IPS DF 6.9 (cell line): ENCODE measurements around the gene GUCY1A1.

ENCODE experiments used
- DNase-seq: peaks from one replicate; pipeline ENCODE4 v3.0.0-alpha.2; 2013; ENCODE audit warnings: low read depth, low spot score
- H3K27ac ChIP-seq: one replicate; pipeline ENCODE4 v1.5.1; 2013; ENCODE audit warnings: low read length, control low read depth
- H3K27me3 ChIP-seq: 2 replicates; pipeline ENCODE4 v1.6.1; 2013; ENCODE audit warnings: mild to moderate bottlenecking, low read length; ENCODE audit not compliant: control insufficient read depth, insufficient read depth
- H3K36me3 ChIP-seq: 2 replicates; pipeline ENCODE4 v1.6.1; 2013; ENCODE audit warnings: low read length; ENCODE audit not compliant: control insufficient read depth, insufficient read depth
- H3K4me1 ChIP-seq: 2 replicates; pipeline ENCODE4 v1.6.1; 2013; ENCODE audit warnings: low read length; ENCODE audit not compliant: control insufficient read depth, insufficient read depth
- H3K4me3 ChIP-seq: 2 replicates; pipeline ENCODE4 v1.5.1; 2013; ENCODE audit warnings: mild to moderate bottlenecking, low read length
- H3K9me3 ChIP-seq: 2 replicates; pipeline ENCODE4 v1.6.1; 2013; ENCODE audit warnings: low read length, inconsistent platforms; ENCODE audit not compliant: control insufficient read depth, insufficient read depth
- WGBS: extraction: QIAGEN DNeasy Blood & Tissue Kit; methylation state at CpG from one replicate; pipeline ENCODE4 v1.1.7; 2013; ENCODE audit warnings: mixed read lengths, missing lambda C conversion rate; ENCODE audit not compliant: insufficient read length, insufficient coverage; 5-methylcytosine and 5-hydroxymethylcytosine counted together

GUCY1A1 gene

DNA sequence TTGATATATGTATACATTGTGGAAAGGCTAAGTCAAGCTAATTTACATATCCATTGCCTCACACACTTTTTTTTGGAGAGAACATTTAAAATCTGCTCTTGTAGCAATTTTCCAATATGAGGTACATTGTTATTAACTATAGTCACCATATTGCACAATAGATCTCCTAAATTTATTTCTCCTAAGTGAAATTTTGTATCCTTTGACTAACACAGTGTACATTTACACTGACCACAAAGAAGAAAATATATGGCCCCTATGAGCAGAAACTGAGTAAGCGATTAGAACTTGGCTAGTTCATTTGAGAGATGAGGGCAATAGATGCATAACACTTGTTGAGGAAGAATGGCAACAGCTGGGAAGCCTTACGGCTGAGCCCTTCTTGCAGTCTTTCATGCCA, 71.9 kb downstream of the GUCY1A1 start:
- WGBS, result no CpG with 5 or more reads among the region's 2 CpGs
- no peak for DNase-seq
- H3K27ac ChIP-seq, result no peak overlapping the region

DNA sequence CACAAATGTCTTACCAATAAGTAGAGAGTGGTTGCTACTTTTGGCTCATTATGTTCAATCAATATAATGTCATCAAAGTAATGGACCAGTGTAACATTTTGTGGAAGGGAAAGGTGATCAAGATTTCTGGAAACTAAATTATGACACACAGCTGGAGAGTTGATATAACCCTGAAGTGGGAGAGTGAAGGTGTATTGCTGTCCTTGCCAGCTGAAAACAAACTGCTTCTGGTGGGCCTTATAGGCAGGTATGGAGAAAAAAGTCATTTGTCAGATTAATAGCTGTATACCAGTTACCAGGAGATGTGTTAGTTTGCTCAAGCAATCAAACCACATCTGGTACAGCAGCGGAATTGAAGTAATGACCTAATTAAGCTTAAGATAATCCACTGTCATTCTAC, 74.9 kb downstream of the GUCY1A1 start:
- Histone ChIP-seq H3K4me1 (0 out of 2 replicates have a peak, but pooled peaks cover 2% of the 10 kb centered on the region), H3K27ac (no peak overlapping the region), H3K36me3 (no peaks in the 10 kb centered on the region), H3K27me3 (no peaks in the 10 kb centered on the region), H3K9me3 (no peaks in the 10 kb centered on the region), H3K4me3 (no peak overlapping the region)
- no CpG with 5 or more reads among the region's 1 CpG for WGBS
- DNase-seq, result no peak

More for the DNA sequence above, 71.9 kb downstream of the GUCY1A1 start:
- Histone ChIP-seq H3K4me3 (no peak overlapping the region), H3K27me3 (no peaks in the 10 kb centered on the region), H3K36me3 (no peaks in the 10 kb centered on the region), H3K9me3 (no peaks in the 10 kb centered on the region), H3K4me1 (no peaks in the 10 kb centered on the region)

- DNase-seq, result no peak
- H3K36me3 ChIP-seq, result no peaks in the 10 kb centered on the region
- WGBS, result no CpG with 5 or more reads among the region's 3 CpGs
- H3K27me3 ChIP-seq, result no peaks in the 10 kb centered on the region
- H3K27ac ChIP-seq, result no peak overlapping the region
- no peaks in the 10 kb centered on the region for H3K9me3 ChIP-seq
- H3K4me3 ChIP-seq, result no peak overlapping the region
- 0 out of 2 replicates have a peak, but pooled peaks cover 2% of the 10 kb centered on the region for H3K4me1 ChIP-seq
Observed at GRCh38 chr4:155742310-155743015, 75.8 kb downstream of the GUCY1A1 start.

DNA sequence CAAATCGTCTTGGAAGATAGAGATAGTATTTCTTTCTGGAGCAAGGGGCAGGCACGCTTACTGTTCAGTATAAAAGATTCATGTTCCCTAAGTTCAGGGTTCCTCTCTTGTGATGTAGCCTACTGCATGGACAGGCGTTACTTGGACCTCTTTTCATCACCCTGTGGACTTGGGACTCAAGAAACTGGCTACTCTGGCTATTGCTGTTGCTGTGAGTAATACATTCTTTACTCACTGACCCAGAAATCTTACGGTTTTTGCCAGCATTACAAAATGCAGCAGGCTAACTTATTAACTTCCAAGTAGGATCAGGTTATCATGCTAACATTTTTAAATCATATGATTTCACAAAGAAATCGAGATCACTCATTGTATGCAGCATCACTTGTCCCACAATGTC, 79.3 kb downstream of the GUCY1A1 start:
- no peak for DNase-seq
- Histone ChIP-seq H3K36me3 (no peaks in the 10 kb centered on the region), H3K27ac (no peak overlapping the region), H3K4me3 (no peak overlapping the region), H3K4me1 (0 out of 2 replicates have a peak, but pooled peaks cover 2% of the 10 kb centered on the region), H3K9me3 (no peaks in the 10 kb centered on the region), H3K27me3 (no peaks in the 10 kb centered on the region)
- no CpG with 5 or more reads among the region's 5 CpGs for WGBS

- Histone ChIP-seq H3K4me3 (no peak overlapping the region), H3K9me3 (no peaks in the 10 kb centered on the region), H3K36me3 (no peaks in the 10 kb centered on the region), H3K27me3 (no peaks in the 10 kb centered on the region), H3K27ac (no peak overlapping the region), H3K4me1 (0 out of 2 replicates have a peak, but pooled peaks cover 2% of the 10 kb centered on the region)
- no peak for DNase-seq
- no CpG with 5 or more reads among the region's 2 CpGs for WGBS
Observed at GRCh38 chr4:155748039-155748438, 81.4 kb downstream of the GUCY1A1 start.

DNA sequence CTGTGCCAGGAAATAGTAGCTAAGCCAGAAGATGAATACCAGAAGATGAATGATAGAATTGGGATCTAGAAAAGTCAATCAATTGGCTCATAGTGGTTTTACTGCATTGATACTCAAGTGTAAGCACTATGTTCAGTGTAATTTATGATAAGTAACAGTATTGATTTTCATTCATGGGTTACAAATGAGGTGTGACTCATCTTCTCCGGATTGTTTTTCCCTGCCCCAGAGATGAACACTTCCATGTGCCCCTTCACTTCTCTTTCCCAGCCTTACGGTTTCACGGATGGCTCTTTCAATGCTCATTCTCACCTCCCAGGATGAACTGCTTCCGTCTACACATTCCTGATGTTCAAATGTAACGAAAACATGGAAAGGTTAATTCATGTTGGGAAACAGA, 82.4 kb downstream of the GUCY1A1 start:
- no peaks in the 10 kb centered on the region for H3K36me3 ChIP-seq
- H3K27me3 ChIP-seq, result no peaks in the 10 kb centered on the region
- no peak overlapping the region for H3K4me3 ChIP-seq
- H3K4me1 ChIP-seq, result 0 out of 2 replicates have a peak, but pooled peaks cover 2% of the 10 kb centered on the region
- H3K27ac ChIP-seq, result no peak overlapping the region
- DNase-seq, result no peak
- WGBS, result no CpG with 5 or more reads among the region's 5 CpGs
- H3K9me3 ChIP-seq, result no peaks in the 10 kb centered on the region

GRCh38 chr4:155751569-155751968, 84.9 kb downstream of the GUCY1A1 start:
- no peaks in the 10 kb centered on the region for H3K36me3 ChIP-seq
- H3K4me3 ChIP-seq, result no peak overlapping the region
- WGBS, result no CpG with 5 or more reads among the region's 5 CpGs
- H3K4me1 ChIP-seq, result no peaks in the 10 kb centered on the region
- no peaks in the 10 kb centered on the region for H3K27me3 ChIP-seq
- H3K9me3 ChIP-seq, result no peaks in the 10 kb centered on the region
- H3K27ac ChIP-seq, result no peak overlapping the region
- no peak for DNase-seq

- peaks cover 3% of the 10 kb centered on the region; the same call in 1 of the 2 replicates for H3K27me3 ChIP-seq
- no peaks in the 10 kb centered on the region for H3K4me1 ChIP-seq
- H3K36me3 ChIP-seq, result no peaks in the 10 kb centered on the region
- H3K4me3 ChIP-seq, result no peak overlapping the region
- no peak overlapping the region for H3K27ac ChIP-seq
- DNase-seq, result no peak
- WGBS, result no CpG with 5 or more reads among the region's 1 CpG
- H3K9me3 ChIP-seq, result no peaks in the 10 kb centered on the region
Observed at GRCh38 chr4:155757745-155758265, 91.2 kb downstream of the GUCY1A1 start.

GRCh38 chr4:155758481-155759371, 92.1 kb downstream of the GUCY1A1 start, which contains the start of gene GUCY1B1:
Gene GUCY1B1 (plus strand): TSS chr4:155759021. CDS start chr4:155759141, 120 bp downstream.
- peak; percentile 86 for DNase-seq
- WGBS, result no CpG with 5 or more reads among the region's 51 CpGs
- Histone ChIP-seq H3K4me3 (peak within 1 kb of the TSS; percentile 53; the same call in 1 of the 2 replicates), H3K4me1 (no peaks in the 10 kb centered on the region), H3K27ac (no peak within 1 kb of the TSS), H3K36me3 (no peaks in the 10 kb centered on the region), H3K9me3 (no peaks in the 10 kb centered on the region), H3K27me3 (peaks cover 3% of the 10 kb centered on the region; the same call in 1 of the 2 replicates)
